ENCODE data around the gene BEST4. TPM values are rescaled to one million over a fixed set of nuclear protein-coding genes. Genes with fewer than 3 reads are reported as not detected.
"Not testable (repeated sequence)": the region's sequence is repeated elsewhere in the genome, so short reads cannot be mapped to it uniquely, and the experiment has no call there.

BEST4 gene
- total RNA-seq, 1 donor from 2014 or later: 0.12 TPM

- TF ChIP-seq CTCF (conservative IDR thresholded peaks at IDR 0.05; ENCODE audit: low read depth, low read length): no peak
- no peak for DNase-seq (ENCODE audit: low read depth)
- H3K4me3 ChIP-seq (ENCODE audit: low read depth, low read length): no peak overlapping the region
Observed at GRCh38 chr1:44798481-44799365, 10.8 kb upstream of the BEST4 start.

DNA sequence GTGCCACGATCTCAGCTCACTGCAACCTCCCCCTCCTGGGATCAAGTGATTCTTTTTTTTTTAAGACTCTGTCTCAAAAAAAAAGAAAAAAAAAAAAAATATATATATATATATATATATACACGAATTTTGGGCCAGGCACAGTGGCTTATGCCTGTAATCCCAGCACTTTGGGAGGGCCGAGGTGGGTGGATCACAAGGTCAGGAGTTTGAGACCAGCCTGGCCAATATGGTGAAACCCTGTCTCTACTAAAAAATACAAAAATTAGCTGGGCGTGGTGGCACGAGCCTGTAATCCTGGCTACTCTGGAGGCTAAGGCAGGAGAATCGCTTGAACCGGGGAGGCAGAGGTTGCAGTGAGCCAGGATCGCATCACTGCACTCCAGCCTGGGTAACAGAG lies 9.9 kb upstream of the BEST4 start:
- not testable (repeated sequence) for DNase-seq (ENCODE audit: low read depth); H3K4me3 ChIP-seq (ENCODE audit: low read depth, low read length)

- H3K4me3 ChIP-seq (ENCODE audit: low read depth, low read length): no peak overlapping the region
- DNase-seq (ENCODE audit: low read depth): no peak
- no peak for TF ChIP-seq CTCF (conservative IDR thresholded peaks at IDR 0.05; ENCODE audit: low read depth, low read length)
Observed at GRCh38 chr1:44792736-44793502, 4.9 kb upstream of the BEST4 start.

- TF ChIP-seq CTCF (conservative IDR thresholded peaks at IDR 0.05; ENCODE audit: low read depth, low read length): no peak
- no peak for DNase-seq (ENCODE audit: low read depth)
Observed at GRCh38 chr1:44790968-44791801, 3.2 kb upstream of the BEST4 start.

GRCh38 chr1:44787506-44787905 lies 464 bp downstream of the BEST4 start:
- H3K4me3 ChIP-seq (ENCODE audit: low read depth, low read length): no peak overlapping the region
- TF ChIP-seq CTCF (conservative IDR thresholded peaks at IDR 0.05; ENCODE audit: low read depth, low read length): no peak
- DNase-seq (ENCODE audit: low read depth): no peak

More at GRCh38 chr1:44790968-44791801, 3.2 kb upstream of the BEST4 start:
- no peak overlapping the region for H3K4me3 ChIP-seq (ENCODE audit: low read depth, low read length)

DNA sequence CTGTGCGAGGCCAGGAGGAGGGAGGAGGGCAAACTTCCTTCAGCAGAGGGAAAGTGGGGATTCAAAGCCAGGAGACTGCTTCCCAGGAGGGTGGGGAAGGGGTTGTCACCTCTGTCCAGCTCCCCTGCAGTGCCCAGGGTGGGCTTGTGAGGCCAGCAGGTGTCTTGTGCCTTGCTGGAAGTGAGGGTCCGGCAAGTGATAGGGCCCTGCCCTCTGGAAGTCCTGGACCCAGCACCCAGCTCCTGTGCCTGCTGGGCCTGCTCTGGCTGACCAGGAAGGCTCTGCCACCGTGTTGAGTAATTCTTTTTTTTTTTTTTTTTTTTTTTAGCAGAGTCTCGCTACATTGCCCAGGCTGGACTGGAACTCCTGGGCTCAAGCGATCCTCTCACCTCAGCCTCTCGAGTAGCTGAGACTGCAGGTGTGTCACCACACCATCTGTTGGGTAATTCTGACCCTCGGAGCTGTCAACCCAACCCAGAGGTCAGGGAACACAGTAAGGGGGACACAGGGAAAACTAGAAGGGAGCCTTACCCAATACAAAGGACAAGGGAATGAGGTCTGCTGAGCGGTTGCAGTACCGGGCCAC lies 1.0 kb downstream of the BEST4 start:
- H3K4me3 ChIP-seq (ENCODE audit: low read depth, low read length): no peak overlapping the region
- no peak for TF ChIP-seq CTCF (conservative IDR thresholded peaks at IDR 0.05; ENCODE audit: low read depth, low read length)

More for the DNA sequence above, 1.0 kb downstream of the BEST4 start:
- no peak for DNase-seq (ENCODE audit: low read depth)
